ENCODE results near the gene PRKCZ. TPM values are rescaled to one million over a fixed set of nuclear protein-coding genes. Genes with fewer than 3 reads are reported as not detected.
A peak's percentile ranks its signal among the peaks of the same experiment; 100 is the strongest.

PRKCZ gene
- total and polyA plus RNA-seq, 11 donors: 12.5 to 20.7 (median 16.5) TPM

DNA sequence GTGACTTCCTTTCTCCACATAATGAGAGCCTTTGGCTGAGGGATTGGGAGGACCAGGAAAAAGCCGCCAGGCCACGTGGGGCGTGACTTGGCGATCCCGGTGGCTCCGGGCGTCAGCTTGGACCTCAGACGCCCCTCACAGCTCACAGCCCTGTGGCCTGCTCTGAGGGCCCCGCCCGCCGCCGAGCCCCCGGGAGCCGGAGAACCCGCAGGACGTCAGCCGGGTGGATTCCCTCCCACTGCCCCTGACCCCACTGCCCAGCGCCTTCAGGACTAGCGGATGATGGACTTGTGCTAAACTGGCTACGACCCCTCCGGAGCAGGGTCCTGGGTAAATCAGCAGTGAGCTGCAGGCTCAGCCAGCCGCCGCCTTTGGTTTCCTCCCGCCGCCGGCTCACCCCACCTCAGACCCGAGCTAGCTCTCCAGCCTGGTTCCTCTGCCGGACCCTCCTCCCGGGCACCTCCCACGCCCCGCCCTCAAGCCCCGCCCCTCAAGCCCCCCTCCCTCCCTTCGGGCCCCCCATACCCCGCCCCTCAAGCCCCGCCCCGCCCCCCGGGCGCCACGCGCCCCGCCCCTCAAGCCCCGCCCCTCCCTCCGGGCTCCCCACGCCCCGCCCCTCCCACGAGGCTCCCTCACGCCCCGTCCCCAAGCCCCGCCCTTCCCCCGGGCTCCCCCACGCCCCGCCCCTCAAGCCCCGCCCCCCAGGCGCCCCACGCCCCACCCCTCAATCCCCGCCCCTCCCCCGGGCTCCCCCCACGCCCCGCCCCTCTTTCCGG is 154.4 kb downstream of the PRKCZ start:
- TF ChIP-seq, protein P1, sequence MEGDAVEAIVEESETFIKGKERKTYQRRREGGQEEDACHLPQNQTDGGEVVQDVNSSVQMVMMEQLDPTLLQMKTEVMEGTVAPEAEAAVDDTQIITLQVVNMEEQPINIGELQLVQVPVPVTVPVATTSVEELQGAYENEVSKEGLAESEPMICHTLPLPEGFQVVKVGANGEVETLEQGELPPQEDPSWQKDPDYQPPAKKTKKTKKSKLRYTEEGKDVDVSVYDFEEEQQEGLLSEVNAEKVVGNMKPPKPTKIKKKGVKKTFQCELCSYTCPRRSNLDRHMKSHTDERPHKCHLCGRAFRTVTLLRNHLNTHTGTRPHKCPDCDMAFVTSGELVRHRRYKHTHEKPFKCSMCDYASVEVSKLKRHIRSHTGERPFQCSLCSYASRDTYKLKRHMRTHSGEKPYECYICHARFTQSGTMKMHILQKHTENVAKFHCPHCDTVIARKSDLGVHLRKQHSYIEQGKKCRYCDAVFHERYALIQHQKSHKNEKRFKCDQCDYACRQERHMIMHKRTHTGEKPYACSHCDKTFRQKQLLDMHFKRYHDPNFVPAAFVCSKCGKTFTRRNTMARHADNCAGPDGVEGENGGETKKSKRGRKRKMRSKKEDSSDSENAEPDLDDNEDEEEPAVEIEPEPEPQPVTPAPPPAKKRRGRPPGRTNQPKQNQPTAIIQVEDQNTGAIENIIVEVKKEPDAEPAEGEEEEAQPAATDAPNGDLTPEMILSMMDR (IDR thresholded peaks at IDR 0.05): no peak
- TF ChIP-seq POLR2A (IDR thresholded peaks at IDR 0.05): peak in 1 of 2 donors; percentile 82
- Histone ChIP-seq H3K4me1 (peaks cover 10 to 73% (median 58%) of the 10 kb centered on the region in 12 donors), H3K27ac (peak overlapping the region; percentile 66 to 96 (median 91)), H3K27me3 (no peaks in the 10 kb centered on the region), H3K36me3 (no peaks in the 10 kb centered on the region), H3K9me3 (no peaks in the 10 kb centered on the region), H3K4me3 (peak overlapping the region; percentile 17 to 68 (median 55))
- 1 to 3% (median 2%) methylated on average over 11 to 52 of the region's 60 CpGs for WGBS, 4 donors
- DNase-seq (peak; percentile 83 to 93 (median 89)), ATAC-seq (peak; percentile 52 to 71 (median 68))
- intact Hi-C loops (cut with DNase I): loop anchor here in 2 of 10 donors (2.0 to 10.0 kb wide), 2 partner anchors 110 to 340 kb away; no protein-coding TSS in a partner anchor

DNA sequence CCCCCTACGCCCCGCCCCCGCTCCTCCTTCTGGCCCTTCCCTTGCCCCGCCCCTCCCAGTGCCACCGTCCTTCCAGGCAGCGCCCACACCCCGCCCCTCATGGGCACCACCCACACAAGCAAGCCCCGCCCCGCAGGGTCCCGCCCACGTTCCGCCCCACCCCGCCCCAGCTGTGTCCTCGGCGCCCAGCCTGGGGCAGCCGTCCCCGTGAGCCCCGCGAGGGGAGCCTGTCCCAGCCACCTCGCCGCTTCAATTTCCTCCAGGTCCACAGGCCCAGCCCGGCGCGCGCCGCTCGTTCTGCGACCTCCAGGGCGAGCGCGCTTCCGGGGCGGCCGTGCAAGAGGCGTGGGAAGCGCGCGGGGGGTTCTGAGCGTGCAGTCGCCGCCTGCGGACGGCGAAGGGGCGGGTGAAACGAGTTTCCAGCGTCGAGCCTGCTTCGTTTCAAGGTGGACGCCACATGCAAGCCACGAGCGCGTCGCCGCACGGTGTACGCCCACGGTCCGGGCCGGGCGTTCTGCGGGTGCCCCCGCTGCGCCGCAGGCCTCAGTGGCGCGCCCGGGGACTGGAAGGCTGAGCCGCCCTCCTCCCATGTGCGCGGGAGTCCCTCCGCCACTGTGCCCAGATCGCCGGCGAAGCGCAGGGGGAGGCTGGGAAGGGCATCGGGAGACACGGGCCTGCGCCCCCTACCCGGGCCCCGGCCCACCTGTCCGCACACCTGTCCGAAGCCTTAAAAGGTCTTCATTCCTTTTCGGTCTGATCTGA is 155.2 kb downstream of the PRKCZ start:
- TF ChIP-seq POLR2A (IDR thresholded peaks at IDR 0.05): peak in 1 of 2 donors; percentile 51
- TF ChIP-seq, protein P1 (IDR thresholded peaks at IDR 0.05): peak in 5 of 12 donors; percentile 7 to 32 (median 9)
- peak overlapping the region; percentile 48 to 96 (median 88) for H3K27ac ChIP-seq
- intact Hi-C loops (cut with DNase I): loop anchor here in 2 of 10 donors (2.0 to 10.0 kb wide), 2 partner anchors 109 to 339 kb away; no protein-coding TSS in a partner anchor
- ATAC-seq (peak; percentile 72 to 85 (median 80)), DNase-seq (peak; percentile 98 to 99 (median 98))
- H3K4me3 ChIP-seq: peak overlapping the region in 11 of 12 donors; percentile 23 to 64 (median 52)
- peaks cover 10 to 68% (median 51%) of the 10 kb centered on the region in 12 donors for H3K4me1 ChIP-seq
- 16 to 37% (median 21%) methylated on average over 42 to 84 of the region's 84 CpGs for WGBS, 4 donors
- no peaks in the 10 kb centered on the region for H3K36me3 ChIP-seq
- no peaks in the 10 kb centered on the region for H3K27me3 ChIP-seq
- H3K9me3 ChIP-seq: no peaks in the 10 kb centered on the region

DNA sequence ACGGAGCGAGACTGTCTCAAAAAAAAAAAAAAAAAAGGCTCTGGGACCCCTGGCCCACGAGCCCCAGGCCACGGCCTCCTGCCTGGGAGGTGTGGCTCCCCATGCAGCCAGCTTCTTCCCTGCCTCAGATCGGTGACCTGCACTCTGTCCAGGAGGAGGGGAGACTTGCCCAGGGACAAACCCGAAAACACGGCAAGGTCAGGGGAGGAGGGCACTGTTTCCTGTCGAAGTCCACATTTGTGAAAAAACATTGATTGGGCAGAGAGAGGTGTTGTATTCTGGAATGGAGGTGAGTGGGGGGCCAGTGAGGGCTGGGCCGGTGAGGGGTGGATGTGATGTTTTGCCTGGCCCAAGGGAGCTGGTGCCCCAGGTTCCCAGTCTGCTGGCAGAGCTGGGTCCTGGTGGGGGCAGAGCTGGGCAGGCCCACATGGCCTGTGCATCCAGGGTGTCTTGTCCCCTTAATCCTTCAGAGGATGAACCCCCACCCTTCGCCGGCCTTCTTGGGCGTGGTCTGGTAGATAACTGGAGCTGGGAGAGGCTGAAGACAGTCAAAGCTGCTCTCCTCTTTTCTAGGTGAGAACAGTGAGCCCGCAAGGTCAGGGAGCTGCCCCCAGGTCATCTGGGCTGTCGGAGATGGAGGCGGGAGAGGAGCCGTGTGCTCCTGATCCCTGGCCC is 156.7 kb downstream of the PRKCZ start:
- Histone ChIP-seq H3K27ac (peak overlapping the region; percentile 61 to 96 (median 84)), H3K36me3 (no peaks in the 10 kb centered on the region), H3K4me1 (peaks cover 10 to 69% (median 50%) of the 10 kb centered on the region in 12 donors), H3K4me3 (peak overlapping the region in 9 of 12 donors; percentile 12 to 45 (median 30)), H3K9me3 (no peaks in the 10 kb centered on the region), H3K27me3 (no peaks in the 10 kb centered on the region)
- TF ChIP-seq, protein P1 (IDR thresholded peaks at IDR 0.05): no peak
- TF ChIP-seq POLR2A (IDR thresholded peaks at IDR 0.05): no peak
- no peak for ATAC-seq
- intact Hi-C loops (cut with DNase I): loop anchor here in 1 of 10 donors (10.0 kb wide), 1 partner anchor 338 kb away; no protein-coding TSS in a partner anchor
- 66 to 86% (median 82%) methylated on average over 13 to 16 of the region's 16 CpGs for WGBS, 4 donors
- DNase-seq: peak in 2 of 5 donors; percentile 12 to 16

Measured in heart left ventricle (tissue), 16 donors.